Astrocyte of the cerebellum (primary cell): Measurements from ENCODE around the gene IGSF9B.

ENCODE experiments used
- DNase-seq: peaks from one replicate; pipeline ENCODE4 v3.0.0-alpha.2; 2011; ENCODE audit warnings: low read depth
- H3K4me3 ChIP-seq: 2 replicates; pipeline ENCODE4 v1.5.1; 2011; ENCODE audit warnings: mild to moderate bottlenecking, low read depth, low read length, moderate library complexity
- in situ Hi-C: cut with HindIII; loops from 2 replicates; pipeline ENCODE4 v1.10.0; 2017; ENCODE audit warnings: low sequenced_read_pairs
- TF ChIP-seq, protein P1 (sequence below): IDR thresholded peaks from 2 replicates; pipeline ENCODE4 v1.5.1; 2012; ENCODE audit warnings: low read length, low read depth, moderate library complexity, mild to moderate bottlenecking; ENCODE audit errors: missing control alignments

Gene IGSF9B

GRCh38 chr11:133895551-133895950 is 61.2 kb downstream of the IGSF9B start:
- no peak for DNase-seq
- in situ Hi-C loops = no loop called here
- H3K4me3 ChIP-seq = no peak overlapping the region
- TF ChIP-seq, protein P1, sequence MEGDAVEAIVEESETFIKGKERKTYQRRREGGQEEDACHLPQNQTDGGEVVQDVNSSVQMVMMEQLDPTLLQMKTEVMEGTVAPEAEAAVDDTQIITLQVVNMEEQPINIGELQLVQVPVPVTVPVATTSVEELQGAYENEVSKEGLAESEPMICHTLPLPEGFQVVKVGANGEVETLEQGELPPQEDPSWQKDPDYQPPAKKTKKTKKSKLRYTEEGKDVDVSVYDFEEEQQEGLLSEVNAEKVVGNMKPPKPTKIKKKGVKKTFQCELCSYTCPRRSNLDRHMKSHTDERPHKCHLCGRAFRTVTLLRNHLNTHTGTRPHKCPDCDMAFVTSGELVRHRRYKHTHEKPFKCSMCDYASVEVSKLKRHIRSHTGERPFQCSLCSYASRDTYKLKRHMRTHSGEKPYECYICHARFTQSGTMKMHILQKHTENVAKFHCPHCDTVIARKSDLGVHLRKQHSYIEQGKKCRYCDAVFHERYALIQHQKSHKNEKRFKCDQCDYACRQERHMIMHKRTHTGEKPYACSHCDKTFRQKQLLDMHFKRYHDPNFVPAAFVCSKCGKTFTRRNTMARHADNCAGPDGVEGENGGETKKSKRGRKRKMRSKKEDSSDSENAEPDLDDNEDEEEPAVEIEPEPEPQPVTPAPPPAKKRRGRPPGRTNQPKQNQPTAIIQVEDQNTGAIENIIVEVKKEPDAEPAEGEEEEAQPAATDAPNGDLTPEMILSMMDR = no peak

GRCh38 chr11:133895061-133895479 is 61.7 kb downstream of the IGSF9B start:
- in situ Hi-C loops = no loop called here
- no peak for DNase-seq
- H3K4me3 ChIP-seq = no peak overlapping the region
- TF ChIP-seq, protein P1 = no peak

DNA sequence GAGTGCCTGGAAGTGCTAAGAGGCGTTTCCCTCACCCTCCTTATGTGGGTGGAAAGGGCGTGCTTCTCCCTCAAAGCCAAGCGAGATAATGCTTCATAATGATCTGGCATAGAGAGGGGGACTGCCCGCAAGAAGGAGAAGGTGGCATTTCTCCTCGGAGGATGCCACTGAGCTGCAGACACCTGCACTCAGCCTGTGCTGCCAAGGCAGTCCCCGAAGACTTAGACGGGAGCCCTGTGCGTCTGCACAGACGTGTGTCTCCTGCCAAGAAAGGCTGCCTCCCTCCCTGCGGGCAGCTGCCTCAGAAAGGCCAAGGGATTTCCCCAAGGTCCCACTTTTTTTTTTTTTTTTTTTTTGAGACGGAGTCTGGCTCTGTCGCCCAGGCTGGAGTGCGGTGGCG is 63.4 kb downstream of the IGSF9B start:
- DNase-seq = no peak
- H3K4me3 ChIP-seq = no peak overlapping the region
- TF ChIP-seq, protein P1 = no peak
- in situ Hi-C loops = no loop called here

- in situ Hi-C loops = no loop called here
- TF ChIP-seq, protein P1 = no peak
- H3K4me3 ChIP-seq = no peak overlapping the region
- DNase-seq = no peak
Measured at GRCh38 chr11:133892584-133893380, 64.0 kb downstream of the IGSF9B start.

DNA sequence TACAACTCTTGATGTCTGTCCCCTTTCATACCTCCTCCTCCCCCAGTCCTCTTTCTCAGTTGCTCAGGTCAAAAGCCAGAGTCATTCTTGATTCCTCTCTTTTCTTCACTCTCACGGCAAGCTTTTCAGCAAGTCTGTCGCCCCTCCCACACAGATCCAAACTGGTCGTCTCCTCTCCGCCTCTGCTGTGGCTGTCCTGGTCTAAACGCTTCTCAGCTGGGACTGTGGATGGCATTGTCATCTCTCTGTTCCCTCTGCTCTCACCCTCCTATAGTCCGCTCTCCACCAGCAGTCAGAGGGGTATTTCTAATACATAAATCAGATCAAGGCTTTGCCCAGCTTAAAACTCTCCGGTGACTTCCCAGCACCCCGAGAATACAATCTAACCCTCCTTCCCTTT is 64.6 kb downstream of the IGSF9B start:
- in situ Hi-C loops = no loop called here
- TF ChIP-seq, protein P1 = no peak
- no peak for DNase-seq
- H3K4me3 ChIP-seq = no peak overlapping the region

DNA sequence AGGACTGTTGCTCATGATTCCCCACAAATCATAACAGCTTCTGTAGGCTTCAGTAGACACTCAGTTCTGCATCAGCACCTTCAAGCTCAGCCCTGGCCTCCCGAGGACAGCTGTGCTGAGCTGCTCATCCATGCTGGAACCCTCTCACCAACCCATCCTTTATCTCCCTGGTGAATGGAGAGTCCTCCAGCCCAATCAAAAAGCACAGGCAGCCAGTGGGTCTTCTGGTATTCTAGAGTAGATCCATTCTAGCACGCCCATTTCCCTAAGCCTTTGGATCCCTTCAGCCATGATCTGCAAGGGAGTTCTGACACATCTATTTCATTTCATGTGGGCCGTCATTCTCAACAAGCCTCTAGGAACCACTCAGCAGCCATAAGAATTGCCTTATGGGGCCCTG is 66.9 kb downstream of the IGSF9B start:
- in situ Hi-C loops = no loop called here
- TF ChIP-seq, protein P1 = no peak
- no peak overlapping the region for H3K4me3 ChIP-seq
- DNase-seq = no peak
